CD14-positive monocyte (primary cell): ENCODE measurements around the gene ZNF385A. TPM values are rescaled to one million over a fixed set of nuclear protein-coding genes. Genes with fewer than 3 reads are reported as not detected.

Experiments
- DNase-seq, 3 donors: peaks; one replicate each; pipeline ENCODE4 v3.0.0-alpha.2; 2011 to 2022
- H2AFZ ChIP-seq: 2 replicates; pipeline ENCODE4 v1.6.0; 2012; ENCODE audit warnings: mild to moderate bottlenecking, low read depth, low read length, inconsistent platforms; ENCODE audit not compliant: insufficient read depth, poor library complexity, severe bottlenecking
- H3K27ac ChIP-seq, 2 donors: 1 replicate in 1 of 2; 2 replicates in 1 of 2; pipeline ENCODE4 v1.5.1; 2012 to 2013; ENCODE audit warnings: low read length in 2 of 2, control low read depth in 1 of 2, inconsistent platforms in 1 of 2, low read depth in 1 of 2, mild to moderate bottlenecking in 1 of 2
- H3K27me3 ChIP-seq, 2 donors: one replicate each; pipeline versions ENCODE4 v1.6.0 to v1.6.1; 2011 to 2013; ENCODE audit warnings: low read length in 2 of 2; ENCODE audit not compliant: control insufficient read depth in 2 of 2, insufficient read depth in 2 of 2
- H3K36me3 ChIP-seq, 2 donors: replicated peaks in 1 of 2; 1 replicate in 1 of 2; 2 replicates in 1 of 2; pipeline versions ENCODE4 v1.5.1 to v1.6.1; 2012 to 2013; ENCODE audit warnings: low read length in 2 of 2, control low read depth in 1 of 2, inconsistent platforms in 1 of 2, mild to moderate bottlenecking in 1 of 2; ENCODE audit not compliant: insufficient read depth in 2 of 2, control insufficient read depth in 1 of 2
- H3K4me1 ChIP-seq, 2 donors: 1 replicate in 1 of 2; 2 replicates in 1 of 2; pipeline versions ENCODE4 v1.5.1 to v1.6.1; 2012 to 2013; ENCODE audit warnings: low read length in 2 of 2, control low read depth in 1 of 2, inconsistent platforms in 1 of 2, mild to moderate bottlenecking in 1 of 2, moderate library complexity in 1 of 2; ENCODE audit not compliant: insufficient read depth in 2 of 2, control insufficient read depth in 1 of 2
- H3K4me2 ChIP-seq: replicated peaks from 2 replicates; pipeline ENCODE3; 2012; ENCODE audit warnings: low read length, moderate library complexity, mild to moderate bottlenecking; ENCODE audit not compliant: poor library complexity, severe bottlenecking; ENCODE audit errors: extremely low read depth
- H3K4me3 ChIP-seq, 3 experiments: fragments of 200-600 bp in 1 of 3; sonication (generic) in 1 of 3; replicated peaks in 1 of 3; 1 replicate in 2 of 3; 2 replicates in 1 of 3; pipeline ENCODE4 v1.5.1; 2011 to 2013; ENCODE audit warnings: low read length in 3 of 3, mild to moderate bottlenecking in 3 of 3, control low read depth in 2 of 3, low read depth in 2 of 3, inconsistent platforms in 1 of 3, moderate library complexity in 1 of 3
- H3K79me2 ChIP-seq: 2 replicates; pipeline ENCODE4 v1.6.0; 2012; ENCODE audit warnings: mild to moderate bottlenecking, control low read depth, inconsistent platforms, low read length, moderate library complexity; ENCODE audit not compliant: insufficient read depth
- H3K9ac ChIP-seq: 2 replicates; pipeline ENCODE4 v1.6.0; 2017; ENCODE audit warnings: low read length, mild to moderate bottlenecking; ENCODE audit not compliant: insufficient read depth, poor library complexity, severe bottlenecking
- H3K9me3 ChIP-seq, 2 donors: replicated peaks in 1 of 2; 1 replicate in 1 of 2; 2 replicates in 1 of 2; pipeline versions ENCODE4 v1.5.1 to v1.6.1; 2012 to 2013; ENCODE audit warnings: low read length in 2 of 2, control low read depth in 1 of 2; ENCODE audit not compliant: control insufficient read depth in 1 of 2, insufficient read depth in 1 of 2
- H4K20me1 ChIP-seq: 2 replicates; pipeline ENCODE4 v1.6.0; 2012; ENCODE audit warnings: mild to moderate bottlenecking, low read length, control low read depth, moderate library complexity; ENCODE audit not compliant: insufficient read depth
- H3K27ac Mint-ChIP-seq, 7 donors: one replicate each; pipeline ENCODE4 v1.8.0; 2020; ENCODE audit warnings: mild to moderate bottlenecking in 7 of 7, mixed read lengths in 7 of 7, moderate library complexity in 6 of 7, inconsistent platforms in 2 of 7
- H3K27me3 Mint-ChIP-seq, 3 donors: one replicate each; pipeline ENCODE4 v1.8.0; 2021 to 2022; ENCODE audit warnings: low read depth in 3 of 3, mild to moderate bottlenecking in 3 of 3, mixed read lengths in 3 of 3, moderate library complexity in 3 of 3, inconsistent platforms in 1 of 3
- H3K36me3 Mint-ChIP-seq, 2 donors: one replicate each; pipeline ENCODE4 v1.8.0; 2020; ENCODE audit warnings: mixed read lengths in 2 of 2, inconsistent platforms in 1 of 2, mild to moderate bottlenecking in 1 of 2
- H3K4me1 Mint-ChIP-seq: one replicate; pipeline ENCODE4 v1.8.0; 2020; ENCODE audit warnings: mild to moderate bottlenecking, mixed read lengths
- H3K4me3 Mint-ChIP-seq, 2 donors: one replicate each; pipeline ENCODE4 v1.8.0; 2020; ENCODE audit warnings: mild to moderate bottlenecking in 2 of 2, mixed read lengths in 2 of 2, moderate library complexity in 1 of 2
- H3K9me3 Mint-ChIP-seq, 7 donors: one replicate each; pipeline ENCODE4 v1.8.0; 2020 to 2022; ENCODE audit warnings: mixed read lengths in 7 of 7, mild to moderate bottlenecking in 6 of 7, moderate library complexity in 6 of 7, inconsistent platforms in 2 of 7
- WGBS: methylation state at CpG from one replicate; pipeline ENCODE4 v1.1.5; 2013; ENCODE audit warnings: missing lambda C conversion rate; ENCODE audit not compliant: insufficient coverage; 5-methylcytosine and 5-hydroxymethylcytosine counted together
- intact Hi-C, 2 donors: fragments of 100-400 bp; cut with micrococcal nuclease; formaldehyde crosslinking; loops; one replicate each; pipeline versions ENCODE4 v1.15.0 to v1.15.1; 2023
- polyA plus RNA-seq, 3 donors: library from polyadenylated mRNA; depleted of rRNA in 1 of 3; unstranded in 2 of 3; stranded (reverse) in 1 of 3; fragments of 300-500 nt in 2 of 3; fragments of >200 nt in 1 of 3; fragmentation: Illumina TruSeq in 2 of 3; gene quantifications; 1 replicate in 2 of 3; 2 replicates in 1 of 3; pipeline ENCODE4 v1.2.3, GENCODE V29; 2012 to 2021
- TF ChIP-seq, protein P1 (sequence below): fragments of 200-600 bp; IDR thresholded peaks from one replicate; pipeline ENCODE4 v1.8.0; 2022; ENCODE audit warnings: antibody characterized with exemption, mild to moderate bottlenecking

The ZNF385A gene
- polyA plus RNA-seq, 3 donors: 53.9 to 97.6 (median 78.3) TPM

DNA sequence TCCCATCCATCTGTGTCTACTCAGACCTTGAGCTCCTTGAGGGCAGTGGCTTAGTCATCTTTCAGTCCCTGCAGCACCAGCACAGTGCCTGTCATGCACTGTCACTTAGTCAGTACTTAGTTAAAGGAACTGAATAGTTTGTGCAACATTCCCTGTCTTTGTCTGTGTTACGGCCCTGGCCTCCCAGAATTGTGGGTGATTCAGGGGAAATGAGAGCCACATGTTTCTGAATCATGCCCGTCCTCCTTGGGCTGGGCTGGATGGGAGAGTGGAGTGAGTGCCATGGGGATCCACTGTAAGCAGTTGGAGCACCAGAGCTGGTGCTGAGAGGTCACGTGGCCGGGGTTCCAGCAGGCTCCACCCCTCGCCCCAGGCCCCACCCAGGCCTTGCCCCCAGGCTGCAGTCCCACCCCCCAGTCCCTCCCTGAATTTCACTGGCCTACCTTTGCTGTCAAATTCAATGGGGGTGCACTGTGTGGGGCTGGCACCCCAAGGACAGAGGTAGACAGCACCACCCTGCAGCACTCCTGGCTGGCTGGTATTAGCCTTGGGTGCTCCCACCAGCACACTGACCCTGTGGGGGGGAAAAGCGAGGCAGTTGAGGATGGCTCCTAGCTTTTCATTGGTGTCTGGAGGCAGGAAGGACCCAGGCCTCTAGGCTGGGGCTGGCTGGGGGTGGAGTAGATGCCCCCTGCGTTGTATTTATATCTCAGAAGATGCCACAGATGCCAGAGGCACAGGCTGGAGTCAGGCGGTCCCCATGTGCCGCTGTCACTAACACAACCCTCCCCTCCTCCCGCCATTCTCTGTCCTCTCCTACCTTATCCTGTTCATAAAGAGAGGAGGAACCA lies 27.1 kb upstream of the ZNF385A start:
- no peaks in the 10 kb centered on the region for H3K27me3 ChIP-seq
- peaks cover 95 to 98% of the 10 kb centered on the region in 2 donors for H3K4me1 ChIP-seq
- TF ChIP-seq, protein P1, sequence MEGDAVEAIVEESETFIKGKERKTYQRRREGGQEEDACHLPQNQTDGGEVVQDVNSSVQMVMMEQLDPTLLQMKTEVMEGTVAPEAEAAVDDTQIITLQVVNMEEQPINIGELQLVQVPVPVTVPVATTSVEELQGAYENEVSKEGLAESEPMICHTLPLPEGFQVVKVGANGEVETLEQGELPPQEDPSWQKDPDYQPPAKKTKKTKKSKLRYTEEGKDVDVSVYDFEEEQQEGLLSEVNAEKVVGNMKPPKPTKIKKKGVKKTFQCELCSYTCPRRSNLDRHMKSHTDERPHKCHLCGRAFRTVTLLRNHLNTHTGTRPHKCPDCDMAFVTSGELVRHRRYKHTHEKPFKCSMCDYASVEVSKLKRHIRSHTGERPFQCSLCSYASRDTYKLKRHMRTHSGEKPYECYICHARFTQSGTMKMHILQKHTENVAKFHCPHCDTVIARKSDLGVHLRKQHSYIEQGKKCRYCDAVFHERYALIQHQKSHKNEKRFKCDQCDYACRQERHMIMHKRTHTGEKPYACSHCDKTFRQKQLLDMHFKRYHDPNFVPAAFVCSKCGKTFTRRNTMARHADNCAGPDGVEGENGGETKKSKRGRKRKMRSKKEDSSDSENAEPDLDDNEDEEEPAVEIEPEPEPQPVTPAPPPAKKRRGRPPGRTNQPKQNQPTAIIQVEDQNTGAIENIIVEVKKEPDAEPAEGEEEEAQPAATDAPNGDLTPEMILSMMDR: no peak
- H3K27ac ChIP-seq: peak overlapping the region; percentile 99 to 100
- Mint-ChIP-seq H3K36me3 (peaks cover 39 to 67% of the 10 kb centered on the region in 2 donors), H3K4me1 (peaks cover 93% of the 10 kb centered on the region), H3K4me3 (peak overlapping the region; percentile 77 to 90), H3K27ac (peak overlapping the region; percentile 95 to 99 (median 99)), H3K27me3 (peaks cover 0 to 2% (median 0%) of the 10 kb centered on the region in 3 donors), H3K9me3 (peaks cover 0 to 3% (median 0%) of the 10 kb centered on the region in 7 donors)
- peak; percentile 99 to 100 (median 99) for DNase-seq
- H3K9me3 ChIP-seq: no peaks in the 10 kb centered on the region
- peak overlapping the region; percentile 84 for H3K9ac ChIP-seq
- intact Hi-C loops: no loop called here
- peaks cover 28 to 41% of the 10 kb centered on the region in 2 donors for H3K36me3 ChIP-seq
- peak overlapping the region in 1 of 3 experiments; percentile 75 for H3K4me3 ChIP-seq
- H3K4me2 ChIP-seq: peak overlapping the region; percentile 97
- H3K79me2 ChIP-seq: peaks cover 87% of the 10 kb centered on the region
- no peak overlapping the region for H2AFZ ChIP-seq
- 0% methylated on average over 1 of the region's 10 CpGs for WGBS
- peaks cover 54% of the 10 kb centered on the region for H4K20me1 ChIP-seq

DNA sequence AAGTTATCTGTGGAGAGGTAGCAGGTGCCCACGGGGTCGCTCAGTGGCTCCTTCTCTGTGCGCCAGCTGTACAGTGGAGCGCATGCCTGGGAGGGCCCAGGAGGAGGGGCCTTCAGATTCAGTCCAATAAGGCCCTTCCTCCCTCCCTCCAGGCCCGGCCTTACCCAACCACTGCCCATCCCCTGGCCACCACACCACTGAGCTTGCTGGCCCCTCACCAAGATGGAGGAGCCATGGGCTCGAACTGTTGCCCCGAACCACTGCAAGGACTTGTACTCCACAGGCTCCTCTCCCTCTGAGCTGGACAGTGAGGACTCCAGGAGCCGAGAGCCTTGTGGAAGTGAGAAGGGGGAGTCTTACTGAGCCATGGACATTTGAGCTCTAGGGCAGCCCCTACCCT lies 24.7 kb upstream of the ZNF385A start:
- Histone ChIP-seq H3K27ac (peak overlapping the region; percentile 78 to 99), H3K36me3 (peaks cover 51 to 65% of the 10 kb centered on the region in 2 donors)
- peaks cover 83% of the 10 kb centered on the region for H3K4me1 Mint-ChIP-seq

More for the DNA sequence above, 24.7 kb upstream of the ZNF385A start:
- H3K9me3 Mint-ChIP-seq: peaks cover 0 to 3% (median 0%) of the 10 kb centered on the region in 7 donors
- H3K4me1 ChIP-seq: peaks cover 72 to 75% of the 10 kb centered on the region in 2 donors
- H3K9me3 ChIP-seq: no peaks in the 10 kb centered on the region
- no peak overlapping the region for H2AFZ ChIP-seq
- H3K27me3 ChIP-seq: no peaks in the 10 kb centered on the region
- peaks cover 59 to 88% of the 10 kb centered on the region in 2 donors for H3K36me3 Mint-ChIP-seq
- TF ChIP-seq, protein P1: no peak
- WGBS: no CpG with 5 or more reads among the region's 8 CpGs
- H3K4me2 ChIP-seq: no peak overlapping the region
- no peak overlapping the region for H3K4me3 Mint-ChIP-seq
- H3K27me3 Mint-ChIP-seq: peaks cover 0 to 2% (median 0%) of the 10 kb centered on the region in 3 donors
- peaks cover 82% of the 10 kb centered on the region for H3K79me2 ChIP-seq
- H3K9ac ChIP-seq: no peak overlapping the region
- intact Hi-C loops: no loop called here
- peak overlapping the region; percentile 83 to 99 (median 94) for H3K27ac Mint-ChIP-seq
- peaks cover 68% of the 10 kb centered on the region for H4K20me1 ChIP-seq
- DNase-seq: no peak
- no peak overlapping the region for H3K4me3 ChIP-seq
